ENCODE results near the gene VPS72. TPM values are rescaled to one million over a fixed set of nuclear protein-coding genes. Genes with fewer than 3 reads are reported as not detected.
"Not testable (repeated sequence)": the region's sequence is repeated elsewhere in the genome, so short reads cannot be mapped to it uniquely, and the experiment has no call there.

VPS72 gene
- total RNA-seq, 1 donor from 2014 or later, result 83.5 TPM

GRCh38 chr1:151222130-151222529 lies 32.1 kb upstream of the VPS72 start:
- Mint-ChIP-seq H3K4me1 (ENCODE audit: unreplicated experiment) (no peaks in the 10 kb centered on the region), H3K9me3 (ENCODE audit: unreplicated experiment) (no peaks in the 10 kb centered on the region), H3K27me3 (ENCODE audit: unreplicated experiment) (no peaks in the 10 kb centered on the region), H3K4me3 (ENCODE audit: unreplicated experiment) (no peak overlapping the region), H3K27ac (ENCODE audit: unreplicated experiment) (no peak overlapping the region), H3K36me3 (ENCODE audit: low read depth, unreplicated experiment) (peaks cover 3% of the 10 kb centered on the region)
- TF ChIP-seq CTCF (IDR thresholded peaks at IDR 0.05; ENCODE audit: unreplicated experiment), result no peak
- DNase-seq (ENCODE audit: low spot score), result no peak

GRCh38 chr1:151221616-151222015 lies 31.6 kb upstream of the VPS72 start:
- H3K9me3 Mint-ChIP-seq (ENCODE audit: unreplicated experiment), result no peaks in the 10 kb centered on the region
- H3K4me3 Mint-ChIP-seq (ENCODE audit: unreplicated experiment), result no peak overlapping the region
- TF ChIP-seq CTCF (IDR thresholded peaks at IDR 0.05; ENCODE audit: unreplicated experiment), result no peak
- H3K36me3 Mint-ChIP-seq (ENCODE audit: low read depth, unreplicated experiment), result peaks cover under 1% of the 10 kb centered on the region
- H3K4me1 Mint-ChIP-seq (ENCODE audit: unreplicated experiment), result no peaks in the 10 kb centered on the region
- H3K27me3 Mint-ChIP-seq (ENCODE audit: unreplicated experiment), result no peaks in the 10 kb centered on the region
- H3K27ac Mint-ChIP-seq (ENCODE audit: unreplicated experiment), result no peak overlapping the region
- DNase-seq (ENCODE audit: low spot score), result no peak

GRCh38 chr1:151213560-151213959 lies 23.6 kb upstream of the VPS72 start:
- TF ChIP-seq CTCF (IDR thresholded peaks at IDR 0.05; ENCODE audit: unreplicated experiment), result no peak
- H3K27me3 Mint-ChIP-seq (ENCODE audit: unreplicated experiment), result no peaks in the 10 kb centered on the region
- H3K4me1 Mint-ChIP-seq (ENCODE audit: unreplicated experiment), result peaks cover 9% of the 10 kb centered on the region
- no peak overlapping the region for H3K4me3 Mint-ChIP-seq (ENCODE audit: unreplicated experiment)
- H3K36me3 Mint-ChIP-seq (ENCODE audit: low read depth, unreplicated experiment), result peaks cover 17% of the 10 kb centered on the region
- DNase-seq (ENCODE audit: low spot score), result no peak
- H3K27ac Mint-ChIP-seq (ENCODE audit: unreplicated experiment), result no peak overlapping the region
- no peaks in the 10 kb centered on the region for H3K9me3 Mint-ChIP-seq (ENCODE audit: unreplicated experiment)

- peak overlapping the region; percentile 36 for H3K27ac Mint-ChIP-seq (ENCODE audit: unreplicated experiment)
- DNase-seq (ENCODE audit: low spot score), result no peak
- no peak for TF ChIP-seq CTCF (IDR thresholded peaks at IDR 0.05; ENCODE audit: unreplicated experiment)
These were observed 22.1 kb upstream of the VPS72 start for GRCh38 chr1:151211972-151212705.

GRCh38 chr1:151210830-151211229 lies 20.8 kb upstream of the VPS72 start:
- no peak for DNase-seq (ENCODE audit: low spot score)
- TF ChIP-seq CTCF (IDR thresholded peaks at IDR 0.05; ENCODE audit: unreplicated experiment), result no peak
- Mint-ChIP-seq H3K27me3 (ENCODE audit: unreplicated experiment) (no peaks in the 10 kb centered on the region), H3K4me3 (ENCODE audit: unreplicated experiment) (no peak overlapping the region), H3K4me1 (ENCODE audit: unreplicated experiment) (peaks cover 5% of the 10 kb centered on the region), H3K27ac (ENCODE audit: unreplicated experiment) (no peak overlapping the region), H3K36me3 (ENCODE audit: low read depth, unreplicated experiment) (peaks cover 16% of the 10 kb centered on the region), H3K9me3 (ENCODE audit: unreplicated experiment) (no peaks in the 10 kb centered on the region)

More at GRCh38 chr1:151211972-151212705, 22.1 kb upstream of the VPS72 start:
- H3K36me3 Mint-ChIP-seq (ENCODE audit: low read depth, unreplicated experiment), result peaks cover 17% of the 10 kb centered on the region
- H3K27me3 Mint-ChIP-seq (ENCODE audit: unreplicated experiment), result no peaks in the 10 kb centered on the region
- H3K4me1 Mint-ChIP-seq (ENCODE audit: unreplicated experiment), result peaks cover 9% of the 10 kb centered on the region
- H3K9me3 Mint-ChIP-seq (ENCODE audit: unreplicated experiment), result no peaks in the 10 kb centered on the region
- no peak overlapping the region for H3K4me3 Mint-ChIP-seq (ENCODE audit: unreplicated experiment)

GRCh38 chr1:151205381-151205965 lies 15.5 kb upstream of the VPS72 start:
- not testable (repeated sequence) for H3K4me1 Mint-ChIP-seq (ENCODE audit: unreplicated experiment); H3K9me3 Mint-ChIP-seq (ENCODE audit: unreplicated experiment); H3K4me3 Mint-ChIP-seq (ENCODE audit: unreplicated experiment); H3K27me3 Mint-ChIP-seq (ENCODE audit: unreplicated experiment); DNase-seq (ENCODE audit: low spot score); H3K27ac Mint-ChIP-seq (ENCODE audit: unreplicated experiment)
- peaks cover 12% of the 10 kb centered on the region for H3K36me3 Mint-ChIP-seq (ENCODE audit: low read depth, unreplicated experiment)

Data from endothelial cell (in vitro differentiated cells).